ENCODE data around the gene AK1. TPM values are rescaled to one million over a fixed set of nuclear protein-coding genes. Genes with fewer than 3 reads are reported as not detected.

Gene AK1
- total RNA-seq, 2 donors from 2014 or later, result 19.0 to 22.8 TPM

- no peaks in the 10 kb centered on the region for H3K9me3 ChIP-seq (ENCODE audit: control insufficient read depth, low read length)
Observed at GRCh38 chr9:127860260-127860659, 17.2 kb downstream of the AK1 start.

GRCh38 chr9:127858041-127858512, 19.4 kb downstream of the AK1 start:
- no peak overlapping the region for H3K27ac ChIP-seq (ENCODE audit: low read depth, low read length)
- Mint-ChIP-seq H3K4me1 (peaks cover 20% of the 10 kb centered on the region), H3K9me3 (no peaks in the 10 kb centered on the region), H3K36me3 (ENCODE audit: low read depth) (no peaks in the 10 kb centered on the region), H3K27ac (no peak overlapping the region), H3K27me3 (ENCODE audit: insufficient read depth) (no peaks in the 10 kb centered on the region), H3K4me3 (no peak overlapping the region)
- DNase-seq, result no peak
- H3K9me3 ChIP-seq (ENCODE audit: control insufficient read depth, low read length), result no peaks in the 10 kb centered on the region
- no peak overlapping the region for H3K9ac ChIP-seq (ENCODE audit: extremely low read depth, low read length, poor library complexity, severe bottlenecking)
- peaks cover 7% of the 10 kb centered on the region for H3K4me1 ChIP-seq (ENCODE audit: control insufficient read depth, insufficient read depth, low read length)
- H3K4me3 ChIP-seq (ENCODE audit: low read length), result no peak overlapping the region
- no peaks in the 10 kb centered on the region for H3K27me3 ChIP-seq (ENCODE audit: control insufficient read depth, insufficient read depth, low read length, poor library complexity, severe bottlenecking)
- H3K36me3 ChIP-seq (ENCODE audit: control insufficient read depth, insufficient read depth, low read length), result no peaks in the 10 kb centered on the region
- TF ChIP-seq CTCF (conservative IDR thresholded peaks at IDR 0.05), result no peak
- 84 to 93% methylated on average over 6 to 12 of the region's 12 CpGs for WGBS, 2 experiments (ENCODE audit: insufficient coverage in 1 of 2, insufficient read length in 1 of 2)

More at GRCh38 chr9:127860260-127860659, 17.2 kb downstream of the AK1 start:
- Histone ChIP-seq H3K9ac (ENCODE audit: extremely low read depth, low read length, poor library complexity, severe bottlenecking) (no peak overlapping the region), H3K36me3 (ENCODE audit: control insufficient read depth, insufficient read depth, low read length) (no peaks in the 10 kb centered on the region), H3K4me1 (ENCODE audit: control insufficient read depth, insufficient read depth, low read length) (peaks cover 11% of the 10 kb centered on the region), H3K4me3 (ENCODE audit: low read length) (no peak overlapping the region), H3K27me3 (ENCODE audit: control insufficient read depth, insufficient read depth, low read length, poor library complexity, severe bottlenecking) (no peaks in the 10 kb centered on the region), H3K27ac (ENCODE audit: low read depth, low read length) (no peak overlapping the region)
- Mint-ChIP-seq H3K27me3 (ENCODE audit: insufficient read depth) (no peaks in the 10 kb centered on the region), H3K27ac (no peak overlapping the region), H3K4me3 (no peak overlapping the region), H3K4me1 (peaks cover 25% of the 10 kb centered on the region), H3K36me3 (ENCODE audit: low read depth) (no peaks in the 10 kb centered on the region), H3K9me3 (no peaks in the 10 kb centered on the region)
- DNase-seq, result no peak
- 93 to 94% methylated on average over 7 to 8 of the region's 8 CpGs for WGBS, 2 experiments (ENCODE audit: insufficient coverage in 1 of 2, insufficient read length in 1 of 2)
- no peak for TF ChIP-seq CTCF (conservative IDR thresholded peaks at IDR 0.05)

- 85% methylated on average over 4 of the region's 4 CpGs; no CpG with 5 or more reads in 1 of the 2 experiments for WGBS, 2 experiments (ENCODE audit: insufficient coverage in 1 of 2, insufficient read length in 1 of 2)
Observed at GRCh38 chr9:127857278-127857677, 20.2 kb downstream of the AK1 start.

More at GRCh38 chr9:127857278-127857677, 20.2 kb downstream of the AK1 start:
- Histone ChIP-seq H3K9ac (ENCODE audit: extremely low read depth, low read length, poor library complexity, severe bottlenecking) (no peak overlapping the region), H3K4me1 (ENCODE audit: control insufficient read depth, insufficient read depth, low read length) (peaks cover 2% of the 10 kb centered on the region), H3K27ac (ENCODE audit: low read depth, low read length) (no peak overlapping the region), H3K4me3 (ENCODE audit: low read length) (no peak overlapping the region), H3K27me3 (ENCODE audit: control insufficient read depth, insufficient read depth, low read length, poor library complexity, severe bottlenecking) (no peaks in the 10 kb centered on the region), H3K9me3 (ENCODE audit: control insufficient read depth, low read length) (no peaks in the 10 kb centered on the region), H3K36me3 (ENCODE audit: control insufficient read depth, insufficient read depth, low read length) (no peaks in the 10 kb centered on the region)
- H3K9me3 Mint-ChIP-seq, result no peaks in the 10 kb centered on the region
- peaks cover 14% of the 10 kb centered on the region for H3K4me1 Mint-ChIP-seq
- no peak for TF ChIP-seq CTCF (conservative IDR thresholded peaks at IDR 0.05)
- H3K27ac Mint-ChIP-seq, result no peak overlapping the region
- no peaks in the 10 kb centered on the region for H3K36me3 Mint-ChIP-seq (ENCODE audit: low read depth)
- no peak for DNase-seq
- no peak overlapping the region for H3K4me3 Mint-ChIP-seq
- H3K27me3 Mint-ChIP-seq (ENCODE audit: insufficient read depth), result no peaks in the 10 kb centered on the region

Measured in endodermal cell (in vitro differentiated cells).